22Rv1 (cell line): Measurements from ENCODE around the gene WIPF3.

Experiments used
- CTCF ChIP-seq: fragments of 450-650 bp; IDR thresholded peaks from 2 replicates; pipeline ENCODE4 v1.5.1; 2017; ENCODE audit warnings: mild to moderate bottlenecking
- ZFX ChIP-seq: fragments of 450-650 bp; IDR thresholded peaks from 2 replicates; pipeline ENCODE4 v1.6.1; 2017; ENCODE audit warnings: antibody characterized with exemption, borderline replicate concordance

- TF ChIP-seq CTCF: no peak
- TF ChIP-seq ZFX: no peak
Measured at GRCh38 chr7:29953726-29954347, 147.5 kb downstream of the WIPF3 start.
